ENCODE data around the gene BHLHE40. TPM values are rescaled to one million over a fixed set of nuclear protein-coding genes. Genes with fewer than 3 reads are reported as not detected.

The BHLHE40 gene
- total RNA-seq, 1 donor from 2014 or later, result 52.2 TPM

DNA sequence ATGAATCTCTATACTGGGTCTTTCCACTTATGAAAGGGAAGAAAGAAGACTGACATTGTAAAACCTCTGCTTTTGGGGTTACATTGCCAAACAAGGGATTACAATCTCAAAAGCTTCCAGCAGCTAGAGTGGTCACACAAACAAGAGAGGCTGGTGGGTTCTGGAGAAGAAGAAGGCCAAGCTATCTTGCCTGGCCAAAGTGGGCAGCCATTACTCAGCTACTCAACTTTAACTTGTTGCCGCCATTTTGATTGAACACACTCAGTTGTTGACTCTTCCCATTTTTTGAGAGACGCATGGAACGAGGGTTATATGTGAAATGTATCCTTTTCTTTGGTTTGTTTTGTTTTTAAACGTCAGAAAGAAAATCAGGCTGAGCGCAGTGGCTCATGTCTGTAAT, 50.9 kb downstream of the BHLHE40 start:
- TF ChIP-seq, protein P1, sequence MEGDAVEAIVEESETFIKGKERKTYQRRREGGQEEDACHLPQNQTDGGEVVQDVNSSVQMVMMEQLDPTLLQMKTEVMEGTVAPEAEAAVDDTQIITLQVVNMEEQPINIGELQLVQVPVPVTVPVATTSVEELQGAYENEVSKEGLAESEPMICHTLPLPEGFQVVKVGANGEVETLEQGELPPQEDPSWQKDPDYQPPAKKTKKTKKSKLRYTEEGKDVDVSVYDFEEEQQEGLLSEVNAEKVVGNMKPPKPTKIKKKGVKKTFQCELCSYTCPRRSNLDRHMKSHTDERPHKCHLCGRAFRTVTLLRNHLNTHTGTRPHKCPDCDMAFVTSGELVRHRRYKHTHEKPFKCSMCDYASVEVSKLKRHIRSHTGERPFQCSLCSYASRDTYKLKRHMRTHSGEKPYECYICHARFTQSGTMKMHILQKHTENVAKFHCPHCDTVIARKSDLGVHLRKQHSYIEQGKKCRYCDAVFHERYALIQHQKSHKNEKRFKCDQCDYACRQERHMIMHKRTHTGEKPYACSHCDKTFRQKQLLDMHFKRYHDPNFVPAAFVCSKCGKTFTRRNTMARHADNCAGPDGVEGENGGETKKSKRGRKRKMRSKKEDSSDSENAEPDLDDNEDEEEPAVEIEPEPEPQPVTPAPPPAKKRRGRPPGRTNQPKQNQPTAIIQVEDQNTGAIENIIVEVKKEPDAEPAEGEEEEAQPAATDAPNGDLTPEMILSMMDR (IDR thresholded peaks at IDR 0.05), result no peak
- Histone ChIP-seq H3K27ac (no peak overlapping the region), H3K9me3 (no peaks in the 10 kb centered on the region), H3K4me1 (peaks cover 0 to 6% of the 10 kb centered on the region in 2 donors), H3K4me3 (no peak overlapping the region), H3K27me3 (no peaks in the 10 kb centered on the region), H3K36me3 (no peaks in the 10 kb centered on the region)
- intact Hi-C loops (cut with DNase I), result no loop called here
- no peak for DNase-seq (ENCODE audit: low spot score in 2 of 2)

DNA sequence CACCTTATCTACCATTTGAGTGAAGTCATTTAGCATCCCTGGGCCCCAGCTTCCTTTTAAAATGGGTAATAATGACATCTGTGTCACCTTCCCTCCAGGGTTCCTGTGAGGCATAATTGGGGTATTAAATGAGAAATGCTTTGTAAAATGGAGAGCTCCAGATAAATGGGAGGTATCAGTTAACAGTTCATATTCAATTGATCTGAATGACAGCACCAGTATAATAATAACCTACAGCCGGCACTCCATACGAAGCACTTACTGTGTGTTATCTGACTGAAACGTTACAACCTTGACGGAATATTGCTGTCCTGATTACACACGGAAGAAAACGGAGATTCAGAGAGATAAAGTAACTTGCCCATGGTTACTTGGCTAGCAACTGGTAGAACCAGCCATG, 53.6 kb downstream of the BHLHE40 start:
- no peaks in the 10 kb centered on the region for H3K9me3 ChIP-seq
- intact Hi-C loops (cut with DNase I), result no loop called here
- no peaks in the 10 kb centered on the region for H3K36me3 ChIP-seq
- no peak overlapping the region for H3K27ac ChIP-seq
- DNase-seq (ENCODE audit: low spot score in 2 of 2), result no peak
- no peaks in the 10 kb centered on the region for H3K4me1 ChIP-seq
- H3K27me3 ChIP-seq, result no peaks in the 10 kb centered on the region
- TF ChIP-seq, protein P1 (IDR thresholded peaks at IDR 0.05), result no peak
- H3K4me3 ChIP-seq, result no peak overlapping the region

Other genes starting within 250 kb of the BHLHE40 start
- gene ARL8B, start 142.9 kb downstream of the BHLHE40 start, total RNA-seq, result 6.4 TPM
- 27.2 TPM for gene EDEM1, start 208.3 kb downstream of the BHLHE40 start, total RNA-seq